HG03196 (cell line): Measurements from ENCODE around the gene DNASE1L3.

Experiments
- ATAC-seq: cut with Tn5 transposase; IDR thresholded peaks from one replicate; pipeline ENCODE4 v1.9.1; 2021; ENCODE audit not compliant: unreplicated experiment

Gene DNASE1L3

DNA sequence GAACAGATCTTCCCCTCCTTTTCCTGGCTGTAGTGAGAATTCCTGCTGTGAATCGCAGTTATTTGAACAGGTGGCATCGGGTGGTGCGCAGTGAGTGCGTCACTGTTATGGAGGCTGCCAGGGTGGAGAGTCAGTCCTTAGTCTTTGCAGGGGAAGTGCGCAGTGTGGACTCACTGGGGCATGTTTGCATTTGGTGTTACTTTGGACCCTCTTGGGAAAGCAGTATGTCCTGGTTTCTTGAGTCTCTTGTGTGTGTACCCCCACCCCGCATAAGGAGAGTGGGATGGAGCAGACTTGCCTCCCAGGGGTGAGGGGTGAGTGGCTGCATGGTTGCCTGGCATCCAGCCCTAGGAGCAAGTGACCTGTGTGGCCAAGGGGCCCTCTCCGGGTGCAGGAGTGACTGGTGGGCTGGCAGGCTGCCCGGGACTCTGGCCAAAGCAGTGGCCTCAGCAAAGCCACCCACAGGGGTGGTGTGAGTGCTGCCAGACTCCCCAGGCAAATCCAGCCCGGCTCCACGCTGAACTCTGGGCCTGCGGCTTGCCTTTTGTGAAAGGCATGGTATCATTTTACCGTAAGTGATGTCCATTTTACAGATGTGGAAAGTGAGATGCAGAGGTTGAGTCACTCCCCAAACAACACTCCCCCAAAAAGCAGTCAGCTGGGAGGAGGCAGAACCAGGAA lies 46.4 kb downstream of the DNASE1L3 start:
- no peak for ATAC-seq

DNA sequence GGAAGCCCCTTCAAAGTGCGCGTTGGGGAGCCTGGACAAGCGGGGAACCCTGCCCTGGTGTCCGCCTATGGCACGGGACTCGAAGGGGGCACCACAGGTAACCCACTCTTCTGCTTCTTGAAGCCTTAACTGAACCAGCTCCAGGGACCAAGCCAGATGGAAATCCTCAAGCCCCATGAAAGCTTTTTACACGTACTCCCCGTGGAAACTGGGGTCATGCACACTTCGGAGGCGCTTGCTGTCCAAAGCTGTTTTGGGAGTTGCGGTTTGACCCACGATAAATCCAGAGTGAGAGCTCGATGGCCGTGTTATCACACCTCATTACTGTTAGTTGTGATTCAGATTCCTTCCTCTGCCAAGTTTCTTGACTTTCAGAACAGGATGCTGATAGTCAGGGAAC lies 47.5 kb downstream of the DNASE1L3 start:
- no peak for ATAC-seq

GRCh38 chr3:58161435-58162398 lies 49.1 kb downstream of the DNASE1L3 start:
- no peak for ATAC-seq

- no peak for ATAC-seq
These were observed 50.4 kb downstream of the DNASE1L3 start for GRCh38 chr3:58160399-58160798.

DNA sequence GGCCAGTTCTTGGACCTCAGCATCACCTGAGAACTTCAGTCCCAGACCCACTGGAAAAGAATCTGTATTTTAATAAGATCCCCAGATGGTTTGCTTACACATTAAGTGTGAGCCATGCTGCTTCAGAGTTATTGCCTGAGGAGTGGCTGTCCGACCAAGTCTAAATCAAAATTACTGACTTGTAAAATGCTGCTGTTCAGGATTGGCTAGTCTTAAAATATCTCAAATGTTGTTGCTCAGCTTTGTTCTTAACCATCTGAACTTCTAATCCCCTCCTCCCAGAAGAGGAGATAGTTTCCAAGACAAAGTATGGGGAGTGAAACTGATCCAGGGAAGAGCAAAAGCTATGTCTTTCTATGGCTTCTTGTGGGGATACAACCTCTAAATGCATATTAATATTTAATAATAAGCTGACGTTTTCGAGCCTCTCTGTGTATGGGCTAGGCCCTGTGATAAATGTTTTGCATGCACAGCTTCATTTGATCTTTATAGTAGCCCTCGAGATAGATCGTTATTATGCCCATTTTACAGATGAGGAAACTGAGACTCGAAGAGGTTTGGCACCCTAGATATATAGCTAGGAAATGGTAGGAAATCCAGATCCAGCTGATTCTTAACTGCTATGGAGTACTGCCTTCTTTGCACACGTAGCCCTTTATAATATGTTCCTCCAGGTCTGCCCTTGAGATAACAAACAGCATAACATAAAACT lies 52.2 kb downstream of the DNASE1L3 start:
- ATAC-seq: no peak

DNA sequence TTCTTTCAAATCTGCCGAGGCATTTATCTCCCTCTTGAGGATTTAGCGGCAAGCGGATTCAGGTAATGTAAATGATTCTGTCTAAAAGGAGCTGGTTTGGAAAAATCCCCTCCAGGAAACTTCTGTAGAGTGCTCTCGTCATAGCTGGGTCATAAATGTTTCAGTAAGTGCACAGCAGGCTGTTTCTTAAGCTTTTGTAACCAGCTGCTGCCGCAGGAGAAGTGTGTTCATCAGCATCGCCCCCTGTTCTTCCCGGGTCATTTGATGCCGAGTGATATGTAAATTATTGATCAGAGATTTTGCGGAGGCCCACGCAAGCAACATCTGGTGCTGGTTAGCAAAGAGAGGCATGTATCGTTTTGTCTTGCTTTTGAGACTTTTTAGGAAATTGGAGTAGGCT lies 53.1 kb downstream of the DNASE1L3 start:
- ATAC-seq: no peak

DNA sequence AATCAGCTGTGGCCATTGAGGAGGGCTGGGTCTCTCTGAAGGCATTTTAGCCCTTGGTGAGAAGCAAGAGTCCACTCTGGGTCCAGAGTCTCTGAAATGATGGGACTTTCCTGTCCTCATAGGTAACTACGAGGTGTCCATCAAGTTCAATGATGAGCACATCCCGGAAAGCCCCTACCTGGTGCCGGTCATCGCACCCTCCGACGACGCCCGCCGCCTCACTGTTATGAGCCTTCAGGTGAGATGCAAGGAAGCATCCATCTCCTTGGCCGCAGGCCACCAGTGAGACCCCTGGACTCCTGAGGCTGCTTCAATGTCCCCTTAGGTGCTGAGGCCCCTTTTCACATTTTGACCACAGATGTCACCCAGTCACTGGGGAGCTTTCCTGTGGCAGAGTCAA lies 54.9 kb downstream of the DNASE1L3 start:
- ATAC-seq: no peak

DNA sequence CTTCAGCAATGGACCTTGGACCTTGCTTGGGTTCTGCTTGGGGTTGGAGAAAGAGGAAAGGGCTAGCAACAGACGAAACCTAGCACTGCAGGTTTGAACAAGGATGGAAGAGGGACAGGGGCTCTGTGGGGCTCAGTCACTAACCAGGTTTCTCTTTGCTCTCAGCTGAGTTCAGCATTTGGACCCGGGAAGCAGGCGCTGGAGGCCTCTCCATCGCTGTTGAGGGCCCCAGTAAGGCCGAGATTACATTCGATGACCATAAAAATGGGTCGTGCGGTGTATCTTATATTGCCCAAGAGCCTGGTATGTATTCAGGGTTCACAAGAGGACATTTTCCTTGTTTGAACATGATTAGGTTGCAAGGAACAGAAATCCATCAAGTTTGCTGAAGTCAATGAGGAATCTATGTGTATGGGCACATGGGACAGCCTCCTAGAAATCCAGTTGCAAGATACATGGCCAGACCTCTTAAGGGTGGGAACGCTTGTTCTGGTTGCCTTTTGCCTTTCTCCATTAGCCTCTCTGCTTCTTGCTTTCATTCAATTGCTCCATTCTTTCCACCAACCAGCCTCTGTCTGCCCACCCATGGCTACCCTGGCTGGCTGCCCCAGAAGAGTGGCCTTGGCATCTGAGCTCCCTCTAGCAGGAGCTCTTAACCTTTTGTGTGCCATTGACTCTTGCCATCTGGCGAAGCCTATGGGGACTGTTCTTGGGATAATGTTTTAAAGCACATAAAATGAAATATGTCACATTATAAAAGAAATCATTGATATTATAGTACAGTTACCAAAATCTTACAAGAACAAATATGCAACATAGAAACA lies 55.9 kb downstream of the DNASE1L3 start:
- no peak for ATAC-seq

DNA sequence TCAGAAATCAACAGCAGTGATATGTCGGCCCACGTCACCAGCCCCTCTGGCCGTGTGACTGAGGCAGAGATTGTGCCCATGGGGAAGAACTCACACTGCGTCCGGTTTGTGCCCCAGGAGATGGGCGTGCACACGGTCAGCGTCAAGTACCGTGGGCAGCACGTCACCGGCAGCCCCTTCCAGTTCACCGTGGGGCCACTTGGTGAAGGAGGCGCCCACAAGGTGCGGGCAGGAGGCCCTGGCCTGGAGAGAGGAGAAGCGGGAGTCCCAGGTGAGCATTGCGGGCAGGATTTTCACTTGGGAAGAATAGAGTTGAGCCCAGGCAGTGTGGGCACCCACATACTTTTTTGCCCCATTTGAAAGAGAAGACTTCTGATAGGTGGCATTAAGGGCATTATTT lies 57.4 kb downstream of the DNASE1L3 start:
- no peak for ATAC-seq

- ATAC-seq: no peak
These were observed 58.4 kb downstream of the DNASE1L3 start for GRCh38 chr3:58152225-58153015.

GRCh38 chr3:58151637-58152036 lies 59.1 kb downstream of the DNASE1L3 start:
- no peak for ATAC-seq

DNA sequence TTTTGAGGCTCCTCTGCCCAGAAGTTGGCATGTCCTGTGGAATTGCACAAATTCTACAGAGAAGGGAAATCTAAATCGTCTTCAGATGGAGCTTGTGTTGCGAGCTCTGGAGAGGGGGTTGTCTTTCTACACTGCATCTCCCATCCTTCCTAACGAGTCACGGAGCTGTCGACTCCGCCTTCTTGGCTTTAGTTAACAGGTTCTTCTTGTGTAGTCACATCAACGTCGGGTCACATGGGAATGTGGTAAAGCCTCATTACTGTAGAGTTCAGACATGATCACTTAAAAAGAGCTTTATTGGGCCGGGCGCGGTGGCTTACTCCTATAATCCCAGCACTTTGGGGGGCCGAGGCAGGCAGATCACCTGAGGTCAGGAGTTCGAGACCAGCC lies 60.0 kb downstream of the DNASE1L3 start:
- no peak for ATAC-seq

DNA sequence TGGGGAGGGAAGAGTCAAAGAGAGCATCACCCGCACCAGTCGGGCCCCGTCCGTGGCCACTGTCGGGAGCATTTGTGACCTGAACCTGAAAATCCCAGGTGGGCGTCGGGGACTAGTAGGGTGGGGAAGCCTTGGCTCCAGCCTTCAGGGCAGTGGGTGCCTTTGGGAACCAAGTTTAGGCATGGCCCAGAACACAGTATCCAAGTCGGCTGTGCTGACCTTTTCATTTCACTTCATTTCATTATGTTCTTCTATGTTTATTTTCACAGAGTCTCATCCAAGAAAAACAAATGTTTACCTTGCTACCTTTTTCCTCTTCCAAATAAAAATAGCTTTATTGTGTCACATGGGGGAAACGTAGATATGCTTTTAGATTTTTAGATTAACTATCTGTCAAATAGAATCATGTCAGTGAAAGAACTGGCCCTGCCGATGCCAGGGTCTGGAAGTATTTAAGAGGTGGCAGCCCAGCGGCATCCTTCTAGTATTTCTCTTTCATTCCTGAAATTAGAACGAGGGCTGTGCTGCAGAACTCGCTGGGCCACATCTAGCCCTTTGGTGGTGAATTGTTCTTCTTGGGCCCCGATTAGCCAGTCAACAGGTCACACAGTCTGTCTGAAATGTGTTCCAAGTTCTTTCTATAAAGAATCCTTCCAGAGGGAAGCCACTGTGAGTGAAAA lies 60.5 kb downstream of the DNASE1L3 start:
- ATAC-seq: no peak

- ATAC-seq: no peak
These were observed 62.7 kb downstream of the DNASE1L3 start for GRCh38 chr3:58148049-58148448.

DNA sequence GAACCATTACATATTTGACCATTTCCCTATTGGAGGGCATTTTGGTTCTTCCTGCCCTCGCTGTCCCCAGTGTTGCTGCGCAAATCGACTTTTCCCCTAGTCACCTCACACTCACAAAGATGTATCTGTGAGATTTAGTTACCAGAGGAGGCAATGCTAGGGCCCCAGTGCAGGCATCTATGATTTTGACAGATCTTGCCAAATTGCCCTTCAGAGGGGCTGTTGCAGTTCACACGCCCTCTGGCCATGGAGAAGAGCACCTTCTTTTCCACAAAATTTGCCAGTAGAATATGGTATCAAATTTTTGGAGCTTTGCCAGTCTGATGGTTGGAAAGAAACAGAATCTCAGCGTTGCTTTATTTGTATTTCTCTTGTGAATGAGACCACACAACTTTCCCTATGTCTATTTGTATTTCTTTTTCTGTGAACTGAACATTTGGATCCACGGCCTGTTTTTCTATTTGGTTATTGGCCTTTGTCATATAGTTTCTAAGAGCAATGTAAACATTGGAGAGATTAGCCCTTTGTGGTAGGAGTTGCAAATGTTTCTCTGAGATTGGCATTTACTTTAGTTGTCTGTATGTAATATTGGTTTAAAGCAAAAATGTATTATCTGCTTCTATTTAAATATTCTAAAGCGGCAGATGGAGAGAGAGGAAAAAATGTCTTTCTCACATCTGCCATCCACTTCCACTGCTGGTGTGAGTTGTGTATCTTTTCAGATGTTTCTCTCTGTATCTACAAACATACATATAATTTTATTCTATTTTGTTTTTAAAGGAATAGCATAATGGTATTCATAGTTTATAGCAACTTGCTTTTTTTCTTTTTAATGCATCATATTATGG lies 66.1 kb downstream of the DNASE1L3 start:
- ATAC-seq: no peak

DNA sequence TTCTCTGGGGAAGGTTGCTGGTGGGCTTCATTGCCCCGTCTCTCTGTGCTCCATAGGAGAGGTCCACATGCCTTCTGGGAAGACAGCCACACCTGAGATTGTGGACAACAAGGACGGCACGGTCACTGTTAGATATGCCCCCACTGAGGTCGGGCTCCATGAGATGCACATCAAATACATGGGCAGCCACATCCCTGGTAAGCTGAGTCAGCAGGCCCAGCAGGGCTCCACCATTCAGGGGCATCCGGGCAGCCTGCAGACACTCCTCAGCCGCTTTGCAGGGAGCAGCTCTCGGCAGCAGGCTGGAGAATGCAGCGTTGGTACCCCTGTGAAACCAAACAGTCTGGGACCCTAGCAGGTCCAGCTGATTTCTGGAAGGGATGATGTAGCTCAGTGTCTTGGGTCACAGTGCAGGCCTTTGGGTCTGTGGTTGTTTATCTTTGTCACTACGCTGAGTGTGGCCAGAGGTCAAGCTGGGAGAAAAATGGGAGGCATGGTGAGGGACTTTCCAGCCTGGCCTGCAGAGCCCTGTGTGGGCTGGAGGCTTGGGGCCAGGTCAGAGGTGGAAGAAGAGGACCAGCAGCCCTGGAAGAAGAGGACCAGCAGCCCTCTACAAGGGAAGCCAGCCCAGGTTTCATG lies 67.2 kb downstream of the DNASE1L3 start:
- ATAC-seq: no peak
